HG02870 (cell line): ENCODE measurements around the gene PID1.

Experiments used
- ATAC-seq: cut with Tn5 transposase; IDR thresholded peaks from one replicate; pipeline ENCODE4 v1.9.1; 2021; ENCODE audit warnings: mild to moderate bottlenecking, moderate library complexity; ENCODE audit not compliant: unreplicated experiment

Gene PID1

DNA sequence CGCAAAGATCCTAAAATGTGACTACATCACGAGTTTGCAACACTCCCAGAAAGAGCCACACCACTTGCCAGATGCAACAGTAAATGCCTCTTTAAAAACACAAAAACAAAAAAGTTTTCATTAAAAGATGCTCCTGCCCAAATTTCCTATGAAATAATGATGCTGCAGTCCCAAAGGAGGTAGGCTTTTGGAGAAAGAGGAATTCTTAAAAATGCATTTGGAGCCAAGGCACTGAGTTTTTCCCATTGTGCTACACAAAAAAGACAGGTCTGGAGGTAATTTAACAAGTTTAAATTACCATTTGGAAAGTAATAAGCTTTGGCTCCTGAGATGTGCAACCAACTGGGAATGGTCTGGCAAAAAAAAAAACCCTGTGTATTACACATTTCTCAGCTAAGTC lies 145.0 kb downstream of the PID1 start:
- no peak for ATAC-seq

DNA sequence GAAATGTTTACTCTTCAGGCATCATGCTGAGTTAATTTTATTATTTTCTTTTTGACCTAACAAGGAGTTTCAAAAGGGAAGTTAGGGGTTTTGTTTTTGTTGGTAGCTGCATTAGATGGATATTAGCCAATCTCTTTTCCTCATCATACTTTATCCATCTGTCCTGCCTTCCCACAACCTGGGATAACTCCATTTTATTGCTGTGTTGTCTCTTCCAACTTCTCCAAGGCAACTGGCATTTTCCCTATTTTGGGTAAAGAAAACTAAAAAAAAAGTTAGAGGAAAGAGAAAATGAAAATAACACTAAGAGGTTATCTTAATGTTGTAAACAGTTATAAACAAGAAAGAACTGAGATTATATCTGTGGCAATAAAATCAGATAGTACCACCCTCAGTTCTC lies 147.0 kb downstream of the PID1 start:
- ATAC-seq: no peak

DNA sequence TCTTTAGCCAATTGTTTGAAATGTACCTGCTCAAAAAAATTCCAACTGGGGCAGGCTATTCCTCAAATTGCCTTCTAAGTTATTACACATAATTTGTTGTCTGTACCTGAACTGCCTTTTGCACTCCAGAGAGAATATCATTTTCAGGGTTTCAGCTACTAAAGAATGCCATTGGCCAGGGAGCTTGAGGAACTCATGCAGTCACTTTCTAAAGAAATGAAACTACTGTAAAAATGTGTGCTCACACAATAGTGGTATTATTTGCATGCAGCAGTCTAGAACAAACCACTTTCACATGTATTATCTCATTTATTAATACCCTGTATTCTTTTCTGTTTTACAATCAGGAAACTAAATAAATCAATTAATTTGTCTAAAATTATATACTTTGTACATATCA lies 152.2 kb downstream of the PID1 start:
- peak; percentile 73 for ATAC-seq

DNA sequence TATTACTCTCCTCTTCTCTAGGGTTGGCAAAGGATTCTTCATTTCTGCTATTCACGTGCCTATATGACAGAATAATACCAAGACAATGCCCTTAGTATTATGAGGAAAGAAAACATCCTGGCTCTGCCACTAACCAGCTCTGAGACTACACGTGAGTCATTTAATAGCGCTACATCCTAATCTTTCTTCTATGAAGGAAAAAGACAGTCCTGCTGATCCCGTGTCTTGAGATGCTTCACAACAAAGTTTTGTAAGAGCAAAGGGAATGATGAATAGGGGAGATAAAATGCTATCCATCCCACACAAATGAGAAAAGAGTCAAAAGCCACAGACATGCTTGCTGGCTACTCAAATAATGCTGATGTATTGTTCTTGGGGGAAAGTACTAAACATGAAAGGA lies 152.8 kb downstream of the PID1 start:
- no peak for ATAC-seq

DNA sequence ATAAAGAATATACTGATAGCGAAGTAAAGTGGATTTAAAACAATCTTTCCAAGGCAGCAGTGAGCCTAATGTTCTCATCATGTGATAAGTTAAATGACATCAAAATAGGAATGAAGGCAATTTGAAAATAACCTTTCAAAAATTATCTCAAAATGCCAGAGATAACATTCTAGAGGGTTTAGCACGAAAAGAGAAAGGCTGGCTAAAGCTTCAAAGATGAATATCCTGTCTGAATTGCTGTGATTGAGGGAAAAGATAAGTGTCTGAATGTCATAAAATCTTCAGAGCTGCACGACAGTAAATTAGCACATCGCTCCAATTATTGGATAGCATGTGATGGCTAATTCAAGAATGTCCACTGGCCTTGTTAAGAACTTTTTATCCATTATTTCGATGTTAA lies 159.3 kb downstream of the PID1 start:
- ATAC-seq: no peak

DNA sequence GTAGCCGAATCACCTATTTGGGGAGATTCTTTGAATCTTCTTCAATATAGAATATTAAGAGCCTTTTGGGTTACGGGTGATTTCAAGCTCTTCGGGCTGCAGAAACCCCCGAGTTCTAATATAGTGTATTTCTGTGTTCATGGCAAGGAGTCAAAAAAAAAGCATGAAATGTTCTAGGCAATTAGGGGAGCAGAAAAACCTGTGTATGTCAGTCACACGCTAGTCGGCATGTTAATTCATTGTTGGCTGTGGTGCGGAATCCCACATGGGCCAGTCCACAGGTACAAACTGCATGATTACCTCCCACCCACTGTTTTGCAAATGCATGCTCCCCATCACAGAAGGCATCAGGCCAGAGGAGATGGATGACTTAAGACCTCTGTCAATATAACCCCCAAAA lies 161.9 kb downstream of the PID1 start:
- ATAC-seq: no peak

DNA sequence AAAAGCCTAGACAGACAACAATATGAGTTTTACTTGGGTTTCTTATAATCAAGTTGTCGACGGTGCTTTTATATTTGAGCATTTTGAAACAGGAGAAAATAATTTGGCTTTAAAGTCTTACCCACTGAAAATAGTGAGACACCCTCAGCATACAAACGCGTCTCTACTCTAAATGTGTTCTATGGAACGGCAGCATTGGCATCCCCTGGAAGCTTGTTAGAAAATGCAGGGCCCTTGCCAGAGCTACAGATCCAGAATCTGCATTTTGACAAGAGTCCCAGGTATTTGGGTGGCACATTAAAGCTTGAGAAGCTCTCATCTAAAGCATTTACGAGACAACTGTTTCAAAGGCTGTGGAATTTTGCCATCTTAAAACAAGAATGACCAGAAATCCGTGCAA lies 163.5 kb downstream of the PID1 start:
- ATAC-seq: no peak

DNA sequence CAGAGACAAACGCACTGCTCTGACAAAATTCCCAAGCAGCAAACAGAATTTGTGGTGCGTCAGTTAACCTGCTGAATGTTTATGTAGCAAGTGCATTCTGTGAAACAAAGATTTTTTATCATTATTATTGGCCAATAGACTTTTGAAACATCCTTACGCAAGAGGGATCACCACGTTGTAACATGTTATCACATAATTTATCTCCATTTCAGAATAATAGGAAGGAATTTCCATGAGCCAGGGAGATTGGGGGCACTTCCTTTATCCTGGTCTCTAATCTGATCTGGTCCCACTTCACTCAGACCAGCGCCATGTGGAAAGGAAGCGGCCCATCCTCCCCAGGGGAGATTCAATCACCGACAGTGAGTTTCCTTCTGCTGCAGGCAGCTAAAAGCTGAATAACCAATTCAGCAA lies 166.1 kb downstream of the PID1 start:
- ATAC-seq: no peak

DNA sequence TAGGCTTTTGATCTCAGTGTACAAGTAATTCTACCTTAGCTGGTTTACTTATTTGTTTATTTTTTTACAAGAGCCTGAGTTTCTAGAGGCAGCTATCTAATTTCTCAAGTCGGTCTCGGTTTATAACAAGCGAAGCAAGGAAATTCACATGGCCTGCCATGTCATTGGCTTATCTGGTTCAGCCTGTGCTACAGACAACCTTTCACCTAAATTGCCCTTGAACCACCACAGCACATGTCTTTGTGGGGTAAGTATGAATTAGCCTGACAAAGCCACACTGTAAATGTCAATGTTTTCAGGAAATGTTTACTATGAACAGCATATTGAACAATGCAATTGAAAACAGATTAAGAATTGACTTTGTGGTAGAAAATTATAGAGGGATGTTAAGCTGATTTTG lies 167.1 kb downstream of the PID1 start:
- ATAC-seq: no peak

DNA sequence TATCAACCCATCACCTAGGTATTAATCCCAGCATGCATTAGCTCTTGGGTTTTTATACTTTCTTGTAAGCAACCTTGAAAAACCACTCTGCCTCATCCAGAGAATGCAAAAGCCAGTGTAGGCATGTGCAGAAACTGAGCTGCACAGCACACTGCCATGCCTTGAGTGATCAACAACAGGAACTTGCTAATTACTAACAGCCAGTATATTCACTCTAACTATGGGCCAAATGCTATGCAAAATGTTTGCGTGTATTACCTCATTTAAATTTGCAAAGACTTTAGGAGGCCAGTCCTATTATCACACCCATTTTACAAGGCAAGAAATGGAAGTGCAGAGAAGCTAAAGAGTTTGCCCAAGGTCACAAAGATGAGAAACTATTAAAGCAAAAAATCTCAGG lies 169.8 kb downstream of the PID1 start:
- ATAC-seq: no peak

DNA sequence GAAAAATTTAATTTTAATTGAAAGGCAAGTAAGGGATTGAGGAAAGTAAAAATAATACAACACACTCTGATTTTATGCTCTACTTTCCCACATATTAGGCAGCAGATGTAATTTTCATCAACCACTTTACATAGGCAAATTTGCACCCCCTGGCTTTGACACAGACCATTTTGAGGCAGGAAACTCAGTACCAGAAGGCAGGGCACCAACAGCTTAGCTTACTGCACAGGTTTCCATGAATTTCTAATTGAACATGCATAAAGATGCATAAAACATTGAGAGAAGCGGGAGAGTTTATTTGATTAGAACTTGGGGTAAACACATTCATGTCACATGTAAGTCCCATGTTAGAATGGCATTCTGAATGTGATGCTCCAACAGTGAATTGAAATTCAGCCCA lies 171.9 kb downstream of the PID1 start:
- ATAC-seq: no peak

DNA sequence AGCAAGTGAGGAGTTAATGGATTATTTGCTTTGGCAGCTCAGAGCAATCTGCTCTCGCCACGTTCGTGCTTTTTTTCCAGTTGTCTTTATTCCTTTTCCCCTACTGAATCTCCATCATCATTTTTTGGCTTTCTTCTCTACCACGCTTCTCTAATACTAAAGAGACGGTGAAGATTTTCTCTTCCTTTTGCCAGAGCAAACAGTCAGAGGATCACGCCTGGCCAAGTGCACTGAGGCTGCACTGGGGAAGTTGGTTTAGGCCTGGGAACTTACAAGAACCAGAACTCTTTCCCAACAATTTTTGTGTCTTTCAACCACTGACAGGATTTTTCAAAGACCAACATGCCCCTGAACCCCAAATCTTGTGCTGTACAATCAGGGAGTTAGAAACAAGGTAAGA lies 172.3 kb downstream of the PID1 start:
- ATAC-seq: no peak

DNA sequence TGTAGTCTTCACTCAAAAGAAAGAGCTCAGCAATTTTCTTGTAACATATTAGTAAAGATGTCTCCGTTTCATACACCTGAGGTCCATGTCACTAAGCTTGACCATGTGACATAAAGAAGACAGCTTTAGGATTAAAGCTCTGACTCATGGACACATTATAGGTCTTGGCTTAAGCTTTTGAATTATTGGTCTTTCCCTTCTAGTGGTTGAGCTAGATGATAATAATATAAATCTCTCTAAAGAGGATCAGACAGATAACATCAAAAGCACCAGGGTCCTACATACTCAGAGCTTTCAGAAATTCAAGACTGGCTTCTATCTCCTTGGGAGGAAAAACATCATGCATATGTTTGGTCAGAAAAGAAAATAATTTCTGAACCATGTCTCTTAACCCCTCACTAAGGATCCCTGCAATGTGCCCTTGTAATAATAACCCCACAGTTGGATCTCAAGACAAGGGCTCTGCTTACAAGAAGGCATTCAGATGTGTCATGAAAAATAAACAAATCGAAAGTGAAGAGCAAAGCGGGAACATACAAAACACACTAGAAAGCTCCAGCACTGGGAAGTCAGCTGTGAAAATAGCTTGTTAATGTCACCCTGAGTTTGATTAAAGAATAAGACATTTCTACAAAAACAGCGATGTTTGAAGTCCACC lies 174.5 kb downstream of the PID1 start:
- no peak for ATAC-seq

DNA sequence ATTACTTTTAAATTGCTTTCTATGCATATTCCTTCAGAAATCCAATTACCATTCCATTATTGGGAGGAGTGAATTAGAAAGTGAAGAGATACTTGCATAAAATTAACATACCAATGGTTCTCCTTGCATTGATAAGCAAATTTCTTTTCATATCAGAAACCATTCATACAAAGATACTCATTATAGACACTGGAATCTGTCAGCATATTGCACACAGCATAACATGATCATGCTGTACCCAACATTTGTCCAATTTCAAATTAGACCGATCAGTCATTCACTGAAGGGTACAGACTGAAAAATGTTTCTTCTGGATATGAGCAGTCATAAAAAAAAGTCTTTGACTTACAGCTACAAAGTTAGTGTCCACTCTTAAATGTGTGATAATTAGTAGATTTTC lies 175.6 kb downstream of the PID1 start:
- no peak for ATAC-seq

DNA sequence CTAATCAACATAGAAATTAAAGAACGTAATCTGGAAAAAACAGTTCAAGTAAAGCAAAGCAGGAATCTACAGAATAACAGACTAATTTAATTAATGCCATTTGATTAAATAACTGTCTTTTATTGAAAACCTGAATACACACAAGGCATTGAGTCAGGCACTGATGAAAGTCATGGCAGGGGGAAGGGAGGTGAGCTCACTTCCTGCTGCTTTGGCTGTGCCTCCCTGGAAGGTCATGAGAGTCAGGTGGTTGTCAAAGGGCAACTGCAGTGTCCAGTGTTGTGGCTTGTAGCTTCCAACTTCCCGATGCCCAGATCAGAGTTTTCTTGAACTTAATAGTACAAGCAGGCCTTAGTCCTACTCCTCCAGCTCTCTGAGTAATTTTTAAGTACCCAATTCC lies 180.9 kb downstream of the PID1 start:
- ATAC-seq: no peak

DNA sequence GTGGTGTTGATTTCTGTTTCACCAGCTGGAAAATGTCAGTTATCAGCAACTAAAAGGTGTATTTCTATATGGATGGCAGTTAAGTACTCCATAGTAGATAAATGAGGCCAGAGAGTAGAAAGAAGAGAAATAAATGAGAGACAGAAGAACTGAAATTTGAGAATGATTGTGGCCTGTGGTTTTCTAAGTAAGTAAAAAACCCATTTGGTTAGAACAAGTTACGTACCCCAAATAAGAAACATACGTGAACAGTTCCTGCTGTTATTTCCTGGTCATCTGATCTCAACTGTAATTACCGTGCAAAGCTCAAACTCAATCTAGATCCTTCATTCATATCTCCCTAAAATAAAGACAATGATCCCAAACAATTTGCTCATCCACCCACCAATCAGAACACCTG lies 181.3 kb downstream of the PID1 start:
- ATAC-seq: no peak

DNA sequence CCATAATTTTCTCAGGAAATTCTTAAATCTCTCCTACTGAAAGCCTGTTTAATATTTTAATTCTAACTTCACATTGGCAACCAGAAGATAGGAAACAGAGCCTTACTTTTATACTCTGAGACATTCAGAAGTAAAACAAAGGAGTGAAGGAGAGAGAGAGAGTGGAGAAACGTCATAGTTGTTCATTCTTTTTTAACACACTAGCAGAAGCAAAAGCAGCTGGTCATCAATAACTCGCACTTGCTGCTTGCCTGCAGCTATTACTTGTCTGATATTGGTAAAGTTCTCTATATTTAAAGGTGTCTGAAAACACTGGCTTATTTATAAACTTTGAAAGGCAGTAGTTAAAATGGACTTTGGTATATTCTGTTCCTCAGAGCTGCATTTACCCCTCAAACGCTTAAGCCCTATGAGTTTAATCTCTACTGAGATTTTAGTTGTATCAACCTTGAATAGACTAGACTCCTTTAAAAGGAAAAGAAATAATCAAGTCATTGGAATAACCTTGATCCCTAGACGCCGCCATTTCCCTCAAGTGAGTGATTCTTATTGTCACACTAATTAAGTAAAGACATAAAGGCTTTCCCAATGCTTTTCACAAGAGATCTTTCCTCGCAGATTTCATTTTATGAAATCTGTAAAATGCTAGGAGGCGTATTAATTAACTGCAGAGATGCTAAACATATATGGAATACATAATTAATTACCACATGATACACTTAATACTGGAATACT lies 182.0 kb downstream of the PID1 start:
- no peak for ATAC-seq

DNA sequence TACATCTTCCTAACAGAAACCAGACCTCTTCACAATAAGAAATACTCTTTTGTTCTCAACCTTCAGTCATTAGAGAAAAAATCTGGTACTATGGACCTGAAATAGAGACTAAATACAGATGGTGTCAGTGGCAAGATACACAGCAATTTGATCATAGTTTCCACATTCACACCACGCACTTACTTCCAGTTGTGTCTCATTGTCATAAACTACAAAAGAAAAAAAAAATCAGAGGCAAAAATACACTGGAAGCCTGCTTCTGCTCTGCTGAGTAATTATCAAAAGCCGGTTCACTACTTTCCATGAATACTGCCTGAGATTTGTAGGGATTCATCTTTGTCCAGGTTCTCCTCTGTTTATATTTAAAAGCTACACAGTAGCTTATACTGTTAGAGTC lies 182.6 kb downstream of the PID1 start:
- ATAC-seq: no peak

DNA sequence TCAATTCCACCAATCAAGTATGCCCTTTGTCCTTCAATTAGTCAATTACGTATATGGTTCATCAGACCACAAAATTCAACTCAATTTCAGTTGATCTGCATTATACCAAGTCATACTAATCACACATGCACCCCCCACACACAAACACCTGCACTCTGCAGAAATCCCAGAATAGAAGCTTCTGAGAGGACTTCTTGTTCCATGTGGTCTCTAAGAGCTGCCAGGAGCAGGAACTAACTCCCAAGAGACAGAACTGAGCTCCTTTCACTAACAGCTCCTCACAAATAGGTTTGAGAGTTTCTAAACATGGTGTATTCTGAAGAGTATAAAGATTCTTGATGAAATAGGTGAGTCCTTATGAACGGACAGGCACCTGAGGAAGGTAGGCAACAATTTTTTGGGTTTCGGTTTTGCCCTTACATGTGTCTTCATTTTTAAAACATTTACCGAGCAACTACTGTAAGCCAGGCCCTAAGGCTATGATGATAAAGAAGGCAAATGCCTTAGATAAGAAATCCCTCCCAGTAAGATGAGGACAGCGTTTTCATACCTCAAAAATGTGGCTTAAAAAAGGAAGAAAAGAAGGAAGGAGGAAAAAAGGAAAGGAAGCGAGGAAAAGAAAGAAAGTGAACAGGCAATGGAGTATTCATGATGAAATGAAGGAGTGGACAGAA lies 183.1 kb downstream of the PID1 start:
- ATAC-seq: no peak

DNA sequence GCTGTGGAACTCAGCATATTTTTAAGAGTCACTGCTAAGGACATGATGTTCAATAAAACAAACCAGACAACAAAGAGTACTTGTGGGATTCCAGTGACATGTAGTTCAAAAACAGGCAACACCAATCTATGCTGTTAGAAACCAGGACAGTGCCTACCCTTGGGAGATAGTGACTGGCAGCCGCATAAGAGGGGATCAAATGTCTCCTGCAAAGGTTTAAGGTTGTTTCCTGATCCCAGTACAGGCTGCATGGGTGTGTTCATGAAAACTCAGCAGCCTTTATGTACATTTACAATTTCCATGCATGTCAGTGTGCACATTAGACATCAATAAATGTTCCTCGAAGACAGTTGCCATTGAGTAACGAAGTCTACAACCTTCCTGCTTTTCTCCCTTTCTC lies 183.8 kb downstream of the PID1 start:
- no peak for ATAC-seq

DNA sequence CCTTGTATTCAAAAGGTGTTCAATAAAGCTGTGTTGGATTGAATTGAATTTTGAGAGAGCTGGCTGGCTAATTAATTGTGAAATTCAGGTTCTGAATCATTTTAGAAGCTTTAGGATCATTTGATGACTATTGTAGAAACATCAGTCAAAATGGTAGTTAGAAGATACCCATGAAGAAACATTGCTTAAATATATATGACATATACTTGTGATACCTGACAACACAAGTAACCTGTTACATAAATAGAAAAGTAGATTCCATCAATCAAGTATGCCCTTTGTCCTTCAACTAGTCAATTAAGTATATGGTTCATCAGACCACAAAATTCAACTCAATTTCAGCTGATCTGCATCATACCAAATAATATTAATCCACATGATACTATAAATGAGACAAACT lies 185.6 kb downstream of the PID1 start:
- ATAC-seq: no peak

DNA sequence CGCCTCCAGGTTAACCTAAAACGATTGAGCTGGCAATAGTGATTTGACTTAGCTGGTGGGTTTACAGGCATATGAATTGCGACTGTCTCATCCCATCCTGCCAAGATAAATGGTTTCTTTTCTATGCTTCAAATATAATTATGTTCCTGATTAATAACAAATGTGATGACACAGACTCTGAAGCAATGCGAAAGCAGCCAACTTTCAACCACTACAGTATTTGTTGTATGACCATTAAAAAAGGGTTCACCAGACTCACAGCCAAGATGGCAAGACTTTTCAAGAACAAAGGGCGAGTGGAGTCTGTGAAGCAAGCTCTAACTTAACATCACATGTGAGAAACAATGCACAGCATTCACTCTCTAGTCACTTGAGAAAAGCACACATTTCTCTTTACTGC lies 186.6 kb downstream of the PID1 start:
- ATAC-seq: no peak
